GM15510 (cell line): ENCODE measurements around the gene SLC16A9.

ENCODE experiments used
- POLR2A ChIP-seq: IDR thresholded peaks from 3 replicates; pipeline ENCODE4 v1.6.1; 2011; ENCODE audit warnings: borderline replicate concordance; ENCODE audit not compliant: insufficient read length; ENCODE audit errors: extremely low read depth

SLC16A9 gene

GRCh38 chr10:59651902-59652301 lies 57.7 kb downstream of the SLC16A9 start:
- no peak for TF ChIP-seq POLR2A

GRCh38 chr10:59649606-59650346 lies 59.9 kb downstream of the SLC16A9 start:
- TF ChIP-seq POLR2A = no peak

- TF ChIP-seq POLR2A = no peak
These were observed 60.9 kb downstream of the SLC16A9 start for GRCh38 chr10:59648711-59649201.

GRCh38 chr10:59644841-59645240 lies 64.8 kb downstream of the SLC16A9 start:
- TF ChIP-seq POLR2A = no peak

DNA sequence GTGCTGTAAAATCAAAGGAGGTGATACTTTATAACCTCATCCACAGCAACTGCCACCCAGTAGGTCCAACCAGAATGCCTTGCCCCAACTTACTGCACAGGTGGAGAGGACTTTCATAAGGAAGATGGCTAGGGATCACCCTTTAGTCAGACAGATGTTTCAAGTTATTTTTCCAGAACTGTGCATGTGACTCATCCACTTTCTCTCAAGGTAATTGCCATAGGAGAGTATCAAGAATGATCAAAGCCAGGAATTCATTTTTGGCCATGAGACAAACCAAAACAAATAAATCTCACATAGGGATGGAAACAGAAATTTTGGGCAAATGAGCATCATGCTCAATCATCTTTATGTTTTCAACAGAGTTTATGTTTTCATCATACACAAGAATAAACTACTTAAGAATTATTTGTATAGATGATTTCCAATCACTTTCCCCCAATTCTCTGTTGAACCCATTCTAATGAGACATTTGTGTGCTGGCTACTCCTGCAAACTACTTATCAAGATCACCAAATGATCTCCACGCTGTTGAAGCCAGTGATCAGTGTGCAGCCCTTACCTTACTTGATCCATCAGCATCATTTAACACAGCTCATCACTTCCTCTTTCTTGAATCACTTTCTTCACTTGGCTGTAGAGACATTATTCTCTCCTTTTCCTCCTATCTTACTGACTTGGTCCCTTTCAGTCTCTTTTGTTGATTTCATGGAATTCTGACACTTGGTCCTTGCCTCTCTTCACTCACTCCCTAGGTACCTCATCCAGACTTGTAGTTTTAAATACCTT lies 74.0 kb downstream of the SLC16A9 start:
- no peak for TF ChIP-seq POLR2A

- no peak for TF ChIP-seq POLR2A
These were observed 75.5 kb downstream of the SLC16A9 start for GRCh38 chr10:59634102-59634501.

DNA sequence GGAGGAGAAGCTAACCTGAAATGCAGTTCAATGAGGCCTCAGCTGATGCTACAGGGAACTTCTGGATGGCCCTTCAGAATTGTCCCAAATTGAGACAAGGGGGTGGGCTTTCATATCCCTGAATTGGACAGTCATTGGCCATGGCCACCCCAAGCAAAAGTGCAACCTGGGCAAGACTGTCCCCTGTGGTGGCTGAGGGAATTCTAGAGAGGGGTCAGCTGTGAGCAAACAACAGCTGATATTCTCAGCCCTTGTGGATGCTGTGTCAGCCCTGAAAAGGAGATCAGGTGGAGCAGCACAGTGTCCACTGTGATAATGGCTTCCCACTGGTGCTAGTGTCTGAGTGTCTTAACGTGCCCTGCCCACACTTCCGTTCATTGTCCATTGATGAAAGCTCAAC lies 76.6 kb downstream of the SLC16A9 start:
- no peak for TF ChIP-seq POLR2A

DNA sequence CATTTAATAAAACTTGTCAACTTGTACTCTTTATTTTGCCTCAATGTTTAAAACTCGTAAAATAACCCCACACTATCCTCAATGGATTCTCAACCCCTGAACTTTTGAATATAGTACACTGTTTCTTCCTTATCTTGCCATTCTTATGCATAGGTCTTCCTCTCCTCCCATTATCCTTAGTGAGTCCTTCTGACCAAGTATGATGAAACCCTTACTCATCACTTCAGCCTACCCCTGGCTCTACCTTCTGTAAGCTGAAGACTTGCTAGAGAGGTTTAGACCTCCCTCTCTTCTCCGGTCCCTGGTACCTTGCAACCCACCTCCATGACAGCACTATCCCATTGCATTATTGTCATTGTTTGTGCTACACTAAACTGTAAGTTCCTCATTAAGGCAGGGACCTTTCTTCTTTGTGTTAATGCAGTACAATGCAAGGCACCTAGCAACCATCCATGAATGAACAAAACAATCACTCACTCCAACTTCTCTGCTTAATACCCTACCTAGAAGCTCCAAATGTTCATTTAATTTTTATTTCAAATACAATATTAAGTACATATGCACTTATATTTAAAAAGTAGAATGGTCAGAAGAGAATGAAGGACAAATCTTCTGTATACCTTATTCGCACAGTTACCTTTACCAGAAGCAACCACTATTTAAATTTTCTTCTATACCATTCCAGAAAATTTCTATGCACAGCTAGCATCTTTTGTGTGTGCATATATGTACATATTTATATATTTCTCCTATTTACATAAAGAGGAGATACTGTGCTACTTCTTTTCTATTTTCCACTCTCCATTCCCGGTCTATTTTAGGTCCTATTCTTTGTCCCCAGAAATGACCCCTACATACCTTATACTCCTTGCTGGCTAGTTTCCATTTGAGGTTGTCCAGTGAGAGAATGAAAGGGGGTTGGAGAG lies 77.5 kb downstream of the SLC16A9 start:
- no peak for TF ChIP-seq POLR2A

DNA sequence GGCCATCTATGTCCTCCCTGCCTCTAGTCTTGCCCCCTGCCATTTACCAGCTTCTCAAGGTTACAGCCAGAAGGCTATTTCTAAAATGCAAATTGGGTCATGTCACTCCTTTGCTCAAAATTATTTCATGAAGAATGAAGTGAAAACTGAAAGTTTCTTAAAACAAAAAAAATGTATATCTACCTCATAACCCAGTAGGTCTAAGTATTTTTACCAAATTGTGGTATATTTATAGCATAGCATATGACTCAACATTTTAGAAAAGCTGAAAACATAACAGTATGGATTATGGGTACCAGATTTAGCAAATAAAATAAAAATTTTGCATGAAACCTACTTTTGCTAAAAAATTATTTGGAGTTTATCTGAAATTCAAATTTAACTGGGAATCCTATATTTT lies 78.4 kb downstream of the SLC16A9 start:
- TF ChIP-seq POLR2A = no peak

- no peak for TF ChIP-seq POLR2A
These were observed 80.7 kb downstream of the SLC16A9 start for GRCh38 chr10:59628965-59629364.

DNA sequence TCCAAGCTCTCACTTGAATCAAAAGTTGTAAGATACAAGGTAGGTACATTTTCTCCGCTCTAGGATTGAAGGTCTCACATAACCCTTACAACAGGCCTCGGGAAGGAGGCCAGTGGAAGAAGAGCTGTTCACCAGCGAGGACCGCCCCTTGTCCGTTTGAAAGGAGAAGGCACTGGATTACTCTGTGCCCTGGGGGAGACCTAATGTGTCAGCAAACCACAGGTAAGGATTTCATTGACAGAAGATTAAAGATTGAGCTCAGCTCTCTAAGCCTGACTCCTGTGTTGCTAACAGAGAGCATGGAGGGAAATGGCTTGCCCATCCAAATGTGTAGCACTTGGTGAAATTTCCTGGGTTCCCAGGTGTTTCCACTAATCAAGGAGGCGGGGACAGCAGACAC lies 81.2 kb downstream of the SLC16A9 start:
- TF ChIP-seq POLR2A = no peak

DNA sequence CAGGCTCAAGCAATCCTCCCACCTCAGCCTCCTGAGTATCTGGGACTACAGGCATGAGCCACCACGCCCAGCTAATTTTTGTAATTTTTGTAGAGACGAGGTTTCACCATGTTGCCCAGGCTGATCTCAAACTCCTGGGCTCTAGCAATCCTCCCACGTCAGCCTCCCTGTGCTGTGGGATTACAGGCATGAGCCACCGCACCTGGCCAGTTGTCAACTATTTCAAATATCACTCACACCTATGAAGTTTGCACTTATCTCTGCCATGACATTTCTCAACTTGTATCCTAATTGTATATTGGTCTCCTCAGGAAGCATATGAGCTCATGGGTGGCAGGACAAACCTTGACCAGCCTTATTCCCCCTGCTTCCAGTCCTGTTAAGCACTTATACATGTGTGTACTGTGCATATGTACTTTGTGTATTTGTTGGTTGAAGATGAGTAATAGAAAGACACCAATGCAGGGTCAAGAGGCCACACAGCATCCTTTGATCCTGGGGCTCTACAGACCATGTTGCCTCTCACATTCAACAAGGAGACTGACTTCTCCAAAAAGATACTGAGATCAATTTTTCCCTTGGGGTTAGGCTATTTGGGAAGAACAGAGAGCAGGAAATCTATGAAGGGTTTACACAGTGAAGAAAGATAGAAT lies 82.2 kb downstream of the SLC16A9 start:
- no peak for TF ChIP-seq POLR2A

DNA sequence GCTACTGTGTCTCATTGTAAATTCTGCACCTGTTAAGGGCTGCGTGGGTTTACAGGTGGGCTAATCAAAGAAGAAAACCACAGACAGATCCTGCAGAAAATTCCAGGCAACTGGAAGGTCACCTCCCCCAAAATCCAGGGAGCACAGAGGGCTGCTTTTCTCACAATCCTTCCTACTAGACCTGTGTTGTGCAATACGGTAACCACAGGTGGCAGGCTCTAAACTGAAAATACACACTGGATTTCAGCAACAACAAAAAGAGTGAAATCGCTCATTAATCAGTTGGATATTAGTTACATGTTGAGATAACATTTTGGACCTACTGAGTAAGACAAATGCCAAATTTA lies 83.2 kb downstream of the SLC16A9 start:
- TF ChIP-seq POLR2A = no peak
